MCF 10A (cell line): ENCODE results near the gene CASP4. TPM values are rescaled to one million over a fixed set of nuclear protein-coding genes. Genes with fewer than 3 reads are reported as not detected.
"Not testable (repeated sequence)": the region's sequence is repeated elsewhere in the genome, so short reads cannot be mapped to it uniquely, and the experiment has no call there.

Experiments used
- BruUV-seq: library from RNA; stranded (reverse); fragments of 400-500 nt; replicated peaks from 2 replicates; lab custom pipeline; 2021; lab: Mats Ljungman, UMichigan
- CTCF ChIA-PET: fragments of 300-600 bp; sonication (Branson Sonifier 250); formaldehyde crosslinking; extraction: SDS; loops from one replicate; lab custom pipeline; 2021; ENCODE audit warnings: antibody characterized with exemption, inconsistent platforms; lab: Yijun Ruan, JAX
- POLR2A ChIA-PET: fragments of 300-600, 350-650 bp; sonication (Branson Sonifier 250); formaldehyde crosslinking; extraction: SDS; loops from one replicate; lab custom pipeline; 2020; ENCODE audit warnings: antibody characterized with exemption, inconsistent platforms; lab: Yijun Ruan, JAX
- DNase-seq: peaks from one replicate; pipeline ENCODE4 v3.0.0-alpha.2; 2018; ENCODE audit not compliant: unreplicated experiment
- H3K27ac Mint-ChIP-seq: one replicate; pipeline ENCODE4 v1.8.0; 2022; ENCODE audit warnings: mild to moderate bottlenecking, low read depth, mixed read lengths; ENCODE audit not compliant: unreplicated experiment
- H3K27me3 Mint-ChIP-seq: one replicate; pipeline ENCODE4 v1.8.0; 2022; ENCODE audit warnings: mixed read lengths; ENCODE audit not compliant: insufficient read depth, unreplicated experiment
- H3K36me3 Mint-ChIP-seq: one replicate; pipeline ENCODE4 v1.8.0; 2022; ENCODE audit warnings: mild to moderate bottlenecking, moderate library complexity, mixed read lengths; ENCODE audit not compliant: insufficient read depth, unreplicated experiment
- H3K4me1 Mint-ChIP-seq: one replicate; pipeline ENCODE4 v1.8.0; 2022; ENCODE audit warnings: mixed read lengths; ENCODE audit not compliant: insufficient read depth, unreplicated experiment
- H3K4me3 Mint-ChIP-seq: one replicate; pipeline ENCODE4 v1.8.0; 2022; ENCODE audit warnings: mild to moderate bottlenecking, moderate library complexity, mixed read lengths; ENCODE audit not compliant: unreplicated experiment
- H3K9me3 Mint-ChIP-seq: one replicate; pipeline ENCODE4 v1.8.0; 2022; ENCODE audit warnings: mixed read lengths; ENCODE audit not compliant: unreplicated experiment
- intact Hi-C: fragments of 100-400 bp; cut with micrococcal nuclease; formaldehyde crosslinking; loops from 2 replicates; pipeline ENCODE4 v1.14.1; 2022
- total RNA-seq: library from RNA; stranded (reverse); gene quantifications from 2 replicates; pipeline ENCODE4 v1.2.3, GENCODE V29; 2022
- TF ChIP-seq, protein P1 (sequence below): fragments of 200-600 bp; IDR thresholded peaks from one replicate; pipeline ENCODE4 v1.8.0; 2022; ENCODE audit warnings: antibody characterized with exemption, mild to moderate bottlenecking; ENCODE audit not compliant: unreplicated experiment

Gene CASP4
- total RNA-seq, 1 experiment from 2014 or later = 93.6 TPM

- Mint-ChIP-seq H3K27ac (no peak overlapping the region), H3K4me3 (no peak overlapping the region), H3K9me3 (peaks cover 5% of the 10 kb centered on the region), H3K36me3 (no peaks in the 10 kb centered on the region), H3K27me3 (no peaks in the 10 kb centered on the region), H3K4me1 (no peaks in the 10 kb centered on the region)
- intact Hi-C loops = no loop called here
- POLR2A ChIA-PET = interaction anchor here (1.0 to 1.6 kb wide), 2 partner anchors 17 to 38 kb away, joined by 3 to 5 read pairs; partner anchors contain the start of genes CASP4 and CASP5
- DNase-seq = no peak
- no TSS peak for BruUV-seq
- TF ChIP-seq, protein P1, sequence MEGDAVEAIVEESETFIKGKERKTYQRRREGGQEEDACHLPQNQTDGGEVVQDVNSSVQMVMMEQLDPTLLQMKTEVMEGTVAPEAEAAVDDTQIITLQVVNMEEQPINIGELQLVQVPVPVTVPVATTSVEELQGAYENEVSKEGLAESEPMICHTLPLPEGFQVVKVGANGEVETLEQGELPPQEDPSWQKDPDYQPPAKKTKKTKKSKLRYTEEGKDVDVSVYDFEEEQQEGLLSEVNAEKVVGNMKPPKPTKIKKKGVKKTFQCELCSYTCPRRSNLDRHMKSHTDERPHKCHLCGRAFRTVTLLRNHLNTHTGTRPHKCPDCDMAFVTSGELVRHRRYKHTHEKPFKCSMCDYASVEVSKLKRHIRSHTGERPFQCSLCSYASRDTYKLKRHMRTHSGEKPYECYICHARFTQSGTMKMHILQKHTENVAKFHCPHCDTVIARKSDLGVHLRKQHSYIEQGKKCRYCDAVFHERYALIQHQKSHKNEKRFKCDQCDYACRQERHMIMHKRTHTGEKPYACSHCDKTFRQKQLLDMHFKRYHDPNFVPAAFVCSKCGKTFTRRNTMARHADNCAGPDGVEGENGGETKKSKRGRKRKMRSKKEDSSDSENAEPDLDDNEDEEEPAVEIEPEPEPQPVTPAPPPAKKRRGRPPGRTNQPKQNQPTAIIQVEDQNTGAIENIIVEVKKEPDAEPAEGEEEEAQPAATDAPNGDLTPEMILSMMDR = no peak
- CTCF ChIA-PET = no interaction called here
These were observed 16.4 kb upstream of the CASP4 start for GRCh38 chr11:104984808-104985207.

GRCh38 chr11:104979839-104980238, 11.5 kb upstream of the CASP4 start:
- TF ChIP-seq, protein P1 = no peak
- no peaks in the 10 kb centered on the region for H3K9me3 Mint-ChIP-seq
- H3K27ac Mint-ChIP-seq = no peak overlapping the region

GRCh38 chr11:104973616-104974015, 5.2 kb upstream of the CASP4 start:
- no peaks in the 10 kb centered on the region for H3K27me3 Mint-ChIP-seq
- no peak overlapping the region for H3K4me3 Mint-ChIP-seq
- H3K4me1 Mint-ChIP-seq = peaks cover 4% of the 10 kb centered on the region
- ChIA-PET CTCF (interaction anchor here (0.7 kb wide), 1 partner anchor 70 kb away, joined by 7 read pairs; no protein-coding TSS in a partner anchor), POLR2A (no interaction called here)
- intact Hi-C loops = no loop called here
- no peaks in the 10 kb centered on the region for H3K36me3 Mint-ChIP-seq
- TF ChIP-seq, protein P1 = no peak
- no peak overlapping the region for H3K27ac Mint-ChIP-seq
- no peak for DNase-seq
- BruUV-seq = no TSS peak
- H3K9me3 Mint-ChIP-seq = peaks cover 7% of the 10 kb centered on the region

More at GRCh38 chr11:104979839-104980238, 11.5 kb upstream of the CASP4 start:
- ChIA-PET CTCF (interaction anchor here (0.6 kb wide), 1 partner anchor 345 kb away, joined by 3 read pairs; no protein-coding TSS in a partner anchor), POLR2A (no interaction called here)
- intact Hi-C loops = no loop called here
- no peaks in the 10 kb centered on the region for H3K27me3 Mint-ChIP-seq
- no TSS peak for BruUV-seq
- no peaks in the 10 kb centered on the region for H3K36me3 Mint-ChIP-seq
- no peak for DNase-seq
- H3K4me1 Mint-ChIP-seq = no peaks in the 10 kb centered on the region
- H3K4me3 Mint-ChIP-seq = no peak overlapping the region

- H3K27ac Mint-ChIP-seq, intact Hi-C loops, H3K9me3 Mint-ChIP-seq, DNase-seq, H3K27me3 Mint-ChIP-seq, BruUV-seq, CTCF ChIA-PET, H3K4me1 Mint-ChIP-seq, H3K36me3 Mint-ChIP-seq, POLR2A ChIA-PET, H3K4me3 Mint-ChIP-seq: not testable (repeated sequence)
These were observed 4.5 kb upstream of the CASP4 start for GRCh38 chr11:104972924-104973323.
